K562 treated with DMSO at 1 percent for 48 hours (cell line): ENCODE data around the gene ZNF358. TPM values are rescaled to one million over a fixed set of nuclear protein-coding genes. Genes with fewer than 3 reads are reported as not detected.

Source experiments
- total RNA-seq: library from RNA; unstranded; fragments of 300-600 nt; gene quantifications from 2 replicates; pipeline ENCODE4 v1.2.3, GENCODE V29; 2022; ENCODE audit warnings: low replicate concordance; ENCODE audit errors: extremely low read depth

ZNF358 gene
- total RNA-seq = not detected in 2 replicates

DNA sequence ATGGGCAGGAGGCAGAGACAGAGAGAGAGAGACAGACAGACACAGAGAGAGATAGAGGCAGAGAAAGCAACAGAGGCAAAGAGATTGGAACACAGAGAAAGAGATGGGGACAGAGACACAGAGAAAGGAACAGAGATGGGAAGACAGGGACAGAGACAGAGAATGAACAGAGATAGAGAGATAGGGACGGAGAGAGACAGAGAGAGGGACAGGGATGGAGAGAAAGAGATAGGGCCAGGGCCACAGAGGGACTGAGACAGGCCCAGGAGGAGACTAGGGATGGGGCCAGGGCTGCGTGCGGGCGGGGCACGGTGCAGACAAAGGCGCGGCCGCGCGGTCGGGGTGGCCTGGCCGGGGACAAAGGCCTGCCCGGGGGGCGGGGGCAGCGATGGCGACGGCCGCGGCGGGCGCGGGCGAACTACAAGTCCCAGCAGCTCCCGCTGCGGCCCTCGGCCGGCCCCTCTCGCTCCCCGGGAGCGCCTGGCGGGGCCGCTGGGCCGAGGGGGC lies at the start of gene ZNF358:
ZNF358 (plus strand) TSS at position 459 of the 507 bp plus-strand sequence. CDS start 3,140 bp downstream, outside the sequence.

DNA sequence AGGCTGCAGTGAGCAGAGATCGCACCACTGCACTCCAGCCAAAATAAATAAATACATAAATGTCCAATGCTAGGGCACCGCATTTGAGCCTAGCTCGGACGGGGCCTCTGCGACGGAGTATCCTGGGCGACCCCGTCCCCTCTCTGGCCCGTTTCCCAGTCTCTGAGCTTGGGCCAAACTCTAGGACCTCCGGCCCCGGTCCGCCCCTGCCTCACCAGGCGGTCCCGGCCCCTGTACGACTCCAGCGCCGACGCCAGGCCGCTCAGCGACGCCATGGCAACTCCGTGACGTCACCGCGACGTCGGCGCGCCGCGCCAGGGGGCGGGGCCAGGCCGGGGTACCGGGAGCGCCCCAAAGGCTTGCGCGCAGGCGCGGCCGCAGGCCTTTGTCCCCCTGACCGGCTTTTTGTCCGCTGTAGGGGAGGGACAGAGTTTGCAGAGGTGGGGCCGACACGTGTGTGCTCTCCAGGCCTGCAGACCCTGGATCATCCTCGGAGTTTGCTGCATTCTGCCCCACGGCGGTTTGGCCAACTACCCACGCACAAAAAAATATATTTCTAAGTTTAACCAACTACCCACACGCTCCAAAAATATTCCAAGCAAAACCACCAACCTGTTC lies 27.1 kb upstream of the ZNF358 start, which contains the start of gene PEX11G:
PEX11G (minus strand) TSS at position 300 of the 618 bp plus-strand sequence; CDS start at position 275, 25 bp downstream.

DNA sequence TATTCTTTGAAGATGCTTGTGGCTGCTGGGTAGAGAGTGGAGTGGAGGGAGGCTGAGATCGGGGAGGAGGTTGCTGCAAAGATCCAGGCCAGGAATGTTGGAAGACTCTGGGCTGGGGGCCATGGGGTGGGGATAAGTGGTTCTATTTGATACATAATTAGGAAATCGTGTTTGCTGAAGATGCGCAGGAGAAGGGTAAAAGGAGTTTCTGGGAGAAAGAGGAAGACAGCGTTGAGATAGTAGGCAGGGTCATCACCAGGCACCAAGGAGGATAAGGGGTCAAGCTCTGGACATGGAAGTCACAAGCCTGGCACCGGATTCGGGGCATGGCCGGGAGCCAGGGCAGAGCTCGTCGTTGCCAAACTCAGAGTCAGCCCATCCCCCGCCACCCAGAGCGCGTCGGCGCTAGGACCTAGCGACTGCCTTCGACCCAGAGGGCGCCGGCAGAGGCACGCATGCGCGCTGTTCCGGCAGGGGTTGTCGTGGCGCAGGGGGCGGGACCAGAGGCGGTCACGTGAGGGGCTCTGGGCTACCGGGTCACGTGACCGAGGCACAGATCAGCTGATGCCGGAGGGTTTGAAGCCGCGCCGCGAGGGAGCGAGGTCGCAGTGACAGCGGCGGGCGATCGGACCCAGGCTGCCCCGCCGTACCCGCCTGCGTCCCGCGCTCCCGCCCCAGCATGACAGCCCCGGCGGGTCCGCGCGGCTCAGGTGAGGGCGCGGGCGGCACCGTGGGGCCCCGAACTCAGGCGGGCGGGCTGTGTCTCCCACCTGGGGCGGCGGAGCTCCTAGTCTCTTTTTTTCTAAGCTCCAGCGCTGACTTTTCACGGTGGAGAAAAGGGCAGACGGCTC lies 6.4 kb downstream of the ZNF358 start, which contains the start of gene MCOLN1:
MCOLN1 (plus strand) TSS at position 553 of the 851 bp plus-strand sequence; CDS start at position 680, 127 bp downstream.

DNA sequence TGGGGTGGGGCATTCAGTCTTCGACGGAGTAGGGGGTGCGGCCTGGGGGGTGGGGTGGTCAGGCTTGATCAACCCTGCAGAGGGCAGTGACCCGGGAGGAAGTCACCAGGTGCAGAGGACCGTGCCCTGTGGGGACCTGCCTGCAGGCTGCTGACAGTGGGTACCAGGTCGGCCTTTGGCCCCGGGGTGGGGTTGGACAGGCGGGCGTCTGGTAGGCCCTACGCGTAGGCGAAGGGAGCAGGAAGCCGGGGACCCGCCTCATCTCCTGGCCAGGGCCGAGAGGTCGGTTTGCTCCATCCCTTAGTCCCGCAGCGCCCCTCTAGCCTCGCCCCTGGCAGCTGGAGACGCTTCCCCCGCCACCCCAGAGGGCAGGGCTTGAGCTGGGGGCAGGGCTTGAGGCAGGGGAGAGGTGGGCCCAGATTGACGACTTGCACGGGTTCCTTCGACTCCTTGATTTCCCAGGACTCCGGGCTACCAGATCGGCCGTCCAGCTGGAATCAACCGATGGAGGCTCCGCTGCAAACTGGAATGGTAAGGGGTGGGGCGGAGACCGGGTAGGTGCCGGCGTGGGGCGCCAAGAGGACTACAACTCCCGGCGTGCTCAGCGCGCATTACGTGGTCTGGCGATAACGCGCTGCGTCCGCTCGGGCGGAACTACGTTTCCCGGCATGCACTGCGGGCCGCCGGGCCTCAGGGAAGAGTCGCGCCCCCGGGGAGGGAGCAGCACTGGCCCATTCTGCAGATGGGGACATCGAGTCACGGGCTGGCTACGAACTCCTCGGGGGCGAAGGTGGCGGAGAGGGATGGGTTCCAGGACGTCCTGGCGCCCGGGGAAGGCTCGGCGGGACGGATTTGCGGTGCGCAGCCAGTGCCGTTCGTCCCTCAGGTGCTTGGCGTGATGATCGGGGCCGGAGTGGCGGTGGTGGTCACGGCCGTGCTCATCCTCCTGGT lies 19.4 kb downstream of the ZNF358 start, which contains the start of gene PNPLA6:
PNPLA6 (plus strand) TSS at position 671 of the 951 bp plus-strand sequence; CDS start at position 743, 72 bp downstream.

Other genes with a start within 250 kb of the ZNF358 start
- not detected in 2 replicates for gene INSR, start 221.7 kb upstream of the ZNF358 start, total RNA-seq
- gene ARHGEF18, start 167.2 kb upstream of the ZNF358 start, total RNA-seq = not detected in 2 replicates
- not detected in 2 replicates for gene PEX11G, start 27.1 kb upstream of the ZNF358 start, total RNA-seq
- gene MCOLN1, start 6.5 kb downstream of the ZNF358 start, total RNA-seq = not detected in 2 replicates
- not detected in 2 replicates for gene PNPLA6, start 19.6 kb downstream of the ZNF358 start, total RNA-seq
- not detected in 2 replicates for gene CAMSAP3, start 79.8 kb downstream of the ZNF358 start, total RNA-seq
- not detected in 2 replicates for gene XAB2, start 113.4 kb downstream of the ZNF358 start, total RNA-seq
- not detected in 2 replicates for gene PET100, start 113.7 kb downstream of the ZNF358 start, total RNA-seq
- gene PCP2, start 117.6 kb downstream of the ZNF358 start, total RNA-seq = not detected in 2 replicates
- not detected in 2 replicates for gene STXBP2, start 121.0 kb downstream of the ZNF358 start, total RNA-seq
- gene RETN, start 152.9 kb downstream of the ZNF358 start, total RNA-seq = not detected in 2 replicates
- gene MCEMP1, start 161.0 kb downstream of the ZNF358 start, total RNA-seq = not detected in 2 replicates
- gene TRAPPC5, start 164.7 kb downstream of the ZNF358 start, total RNA-seq = not detected in 2 replicates
- not detected in 2 replicates for gene FCER2, start 186.0 kb downstream of the ZNF358 start, total RNA-seq
- gene CLEC4G, start 216.0 kb downstream of the ZNF358 start, total RNA-seq = not detected in 2 replicates
- gene CD209, start 231.4 kb downstream of the ZNF358 start, total RNA-seq = not detected in 2 replicates
- not detected in 2 replicates for gene CLEC4M, start 247.1 kb downstream of the ZNF358 start, total RNA-seq